RWPE2 (cell line): Measurements from ENCODE around the gene TIMM44.

Source experiments
- ATAC-seq: fragments of 200-7000 bp; cut with Tn5 transposase; 3 replicates; pipeline ENCODE4 v1.9.1; 2021; ENCODE audit warnings: low read depth
- DNase-seq: peaks from one replicate; pipeline ENCODE4 v3.0.0-alpha.2; 2020; ENCODE audit warnings: low spot score
- H3K27ac ChIP-seq: fragments of 450-650 bp; 2 replicates; pipeline ENCODE4 v1.5.1; 2017; ENCODE audit warnings: mild to moderate bottlenecking; ENCODE audit not compliant: poor library complexity, severe bottlenecking
- H3K27me3 ChIP-seq: fragments of 250-450 bp; sonication (Bioruptor Pico); 2 replicates; pipeline ENCODE4 v1.5.1; 2021; ENCODE audit warnings: mild to moderate bottlenecking, moderate library complexity; ENCODE audit not compliant: insufficient read depth, poor library complexity, severe bottlenecking
- H3K36me3 ChIP-seq: fragments of 250-450 bp; sonication (Bioruptor Pico); 2 replicates; pipeline ENCODE4 v1.5.1; 2020; ENCODE audit warnings: low read depth, mild to moderate bottlenecking, moderate library complexity
- H3K4me1 ChIP-seq: fragments of 250-450 bp; sonication (Bioruptor Pico); 2 replicates; pipeline ENCODE4 v1.5.1; 2021; ENCODE audit warnings: mild to moderate bottlenecking, moderate library complexity; ENCODE audit not compliant: insufficient read depth, poor library complexity, severe bottlenecking
- H3K4me3 ChIP-seq: fragments of 250-450 bp; sonication (Bioruptor Pico); 2 replicates; pipeline ENCODE4 v1.5.1; 2021; ENCODE audit warnings: mild to moderate bottlenecking, moderate library complexity; ENCODE audit not compliant: severe bottlenecking
- H3K9me3 ChIP-seq: fragments of 250-450 bp; sonication (Bioruptor Pico); 2 replicates; pipeline ENCODE4 v1.5.1; 2021; ENCODE audit warnings: mild to moderate bottlenecking, moderate library complexity; ENCODE audit not compliant: severe bottlenecking
- CTCF ChIP-seq: fragments of 450-650 bp; IDR thresholded peaks from one replicate; pipeline ENCODE4 v1.5.1; 2017; ENCODE audit warnings: mild to moderate bottlenecking, moderate library complexity; ENCODE audit not compliant: poor library complexity, severe bottlenecking

The TIMM44 gene

GRCh38 chr19:7986321-7987113, 43.1 kb upstream of the TIMM44 start:
- peak overlapping the region; percentile 91 for H3K27ac ChIP-seq
- no peak for DNase-seq
- peak; percentile 37; the same call in 2 of the 3 replicates for ATAC-seq
- peaks cover 36% of the 10 kb centered on the region for H3K4me1 ChIP-seq
- H3K9me3 ChIP-seq, result no peaks in the 10 kb centered on the region
- TF ChIP-seq CTCF, result no peak
- H3K27me3 ChIP-seq, result no peaks in the 10 kb centered on the region
- no peak overlapping the region for H3K4me3 ChIP-seq
- peaks cover 55% of the 10 kb centered on the region for H3K36me3 ChIP-seq

- Histone ChIP-seq H3K27ac (no peak overlapping the region), H3K27me3 (no peaks in the 10 kb centered on the region), H3K36me3 (peaks cover 63% of the 10 kb centered on the region), H3K9me3 (no peaks in the 10 kb centered on the region), H3K4me1 (peaks cover 36% of the 10 kb centered on the region), H3K4me3 (no peak overlapping the region)
- no peak for TF ChIP-seq CTCF
- no peak for ATAC-seq
- no peak for DNase-seq
Observed at GRCh38 chr19:7985481-7985911, 42.0 kb upstream of the TIMM44 start.

- H3K9me3 ChIP-seq, result no peaks in the 10 kb centered on the region
- H3K36me3 ChIP-seq, result peaks cover 68% of the 10 kb centered on the region
- no peak for ATAC-seq
- no peak for TF ChIP-seq CTCF
- H3K4me1 ChIP-seq, result peaks cover 26% of the 10 kb centered on the region
- H3K4me3 ChIP-seq, result no peak overlapping the region
- DNase-seq, result no peak
- no peak overlapping the region for H3K27ac ChIP-seq
- no peaks in the 10 kb centered on the region for H3K27me3 ChIP-seq
Observed at GRCh38 chr19:7983995-7984837, 40.8 kb upstream of the TIMM44 start.

GRCh38 chr19:7983286-7983950, 40.0 kb upstream of the TIMM44 start:
- Histone ChIP-seq H3K27ac (no peak overlapping the region), H3K36me3 (peaks cover 76% of the 10 kb centered on the region)

More at GRCh38 chr19:7983286-7983950, 40.0 kb upstream of the TIMM44 start:
- no peaks in the 10 kb centered on the region for H3K27me3 ChIP-seq
- ATAC-seq (no peak), DNase-seq (no peak)
- TF ChIP-seq CTCF, result no peak
- H3K9me3 ChIP-seq, result no peaks in the 10 kb centered on the region
- peaks cover 19% of the 10 kb centered on the region for H3K4me1 ChIP-seq
- H3K4me3 ChIP-seq, result no peak overlapping the region
